Measurements from ENCODE around the gene RIOK1. TPM values are rescaled to one million over a fixed set of nuclear protein-coding genes. Genes with fewer than 3 reads are reported as not detected.

The RIOK1 gene
- total RNA-seq, 4 donors from 2014 or later = 11.1 to 21.0 (median 13.5) TPM

- H3K9me3 ChIP-seq = no peaks in the 10 kb centered on the region
- H3K27ac ChIP-seq = no peak overlapping the region
- 60 to 75% methylated on average over 7 to 11 of the region's 25 CpGs for WGBS, 2 donors (ENCODE audit: low coverage in 1 of 2)
- no peaks in the 10 kb centered on the region for H3K27me3 ChIP-seq
- ATAC-seq = peak; percentile 36
- no peak overlapping the region for H3K4me3 ChIP-seq
- H3K36me3 ChIP-seq = peaks cover 0 to 2% of the 10 kb centered on the region in 2 donors
- no peaks in the 10 kb centered on the region for H3K4me1 ChIP-seq
- no peak for TF ChIP-seq POLR2A (IDR thresholded peaks at IDR 0.05)
- TF ChIP-seq CTCF (IDR thresholded peaks at IDR 0.05) = peak in 1 of 4 experiments; percentile 24
- no peak for TF ChIP-seq POLR2AphosphoS5 (IDR thresholded peaks at IDR 0.05)
Measured at GRCh38 chr6:7424967-7425807, 35.6 kb downstream of the RIOK1 start.

DNA sequence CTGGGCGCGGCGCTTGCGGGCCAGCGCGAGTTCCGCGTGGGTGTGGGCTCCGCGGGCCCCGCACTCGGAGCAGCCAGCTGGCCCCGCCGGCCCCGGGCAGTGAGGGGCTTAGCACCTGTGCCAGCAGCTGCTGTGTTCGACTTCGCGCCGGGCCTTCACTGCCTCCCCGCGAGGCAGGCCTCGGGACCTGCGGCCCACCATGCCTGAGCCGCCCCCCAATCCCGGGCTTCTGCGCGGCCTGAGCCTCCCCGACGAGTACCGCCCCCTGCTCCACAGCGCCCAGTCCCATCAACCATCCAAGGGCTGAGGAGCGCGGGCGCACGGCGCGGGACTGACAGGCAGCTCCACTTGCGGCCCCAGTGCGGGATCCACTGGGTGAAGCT is 36.2 kb downstream of the RIOK1 start:
- Histone ChIP-seq H3K4me1 (no peaks in the 10 kb centered on the region), H3K9me3 (no peaks in the 10 kb centered on the region), H3K4me3 (no peak overlapping the region), H3K27ac (no peak overlapping the region), H3K27me3 (no peaks in the 10 kb centered on the region), H3K36me3 (no peaks in the 10 kb centered on the region)
- TF ChIP-seq POLR2AphosphoS5 (IDR thresholded peaks at IDR 0.05) = no peak
- no peak for TF ChIP-seq EP300 (IDR thresholded peaks at IDR 0.05)
- TF ChIP-seq CTCF (IDR thresholded peaks at IDR 0.05) = no peak
- TF ChIP-seq POLR2A (IDR thresholded peaks at IDR 0.05) = no peak
- WGBS, 2 donors (ENCODE audit: low coverage in 1 of 2) = no CpG with 5 or more reads among the region's 39 CpGs
- no peak for ATAC-seq

- Histone ChIP-seq H3K36me3 (no peaks in the 10 kb centered on the region), H3K4me3 (no peak overlapping the region), H3K27me3 (peaks cover 8% of the 10 kb centered on the region), H3K4me1 (no peaks in the 10 kb centered on the region), H3K27ac (no peak overlapping the region), H3K9me3 (no peaks in the 10 kb centered on the region)
- no peak for ATAC-seq
- TF ChIP-seq POLR2A (IDR thresholded peaks at IDR 0.05) (no peak), CTCF (IDR thresholded peaks at IDR 0.05) (no peak), POLR2AphosphoS5 (IDR thresholded peaks at IDR 0.05) (no peak), EP300 (IDR thresholded peaks at IDR 0.05) (no peak)
- 79% methylated on average over 16 of the region's 16 CpGs; no CpG with 5 or more reads in 1 of the 2 donors for WGBS, 2 donors (ENCODE audit: low coverage in 1 of 2)
Measured at GRCh38 chr6:7426447-7427169, 37.0 kb downstream of the RIOK1 start.

DNA sequence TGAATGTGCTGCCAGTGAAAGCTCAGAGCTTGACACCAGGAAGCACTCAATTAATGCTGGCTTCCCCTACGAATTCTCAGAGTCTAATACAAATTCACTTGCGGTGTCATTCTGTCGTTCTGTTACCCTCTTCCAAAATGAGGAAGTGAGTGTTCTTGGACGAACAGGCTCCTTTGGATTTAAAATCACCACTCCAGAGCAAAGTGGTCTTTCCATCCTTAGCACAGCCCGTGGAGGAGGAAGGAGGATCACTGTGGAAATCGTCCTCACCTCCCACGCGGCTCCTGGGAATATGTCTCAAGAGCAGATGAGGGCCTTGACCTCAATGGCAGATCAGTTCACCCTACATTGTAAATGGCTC is 41.7 kb downstream of the RIOK1 start:
- Histone ChIP-seq H3K36me3 (no peaks in the 10 kb centered on the region), H3K27ac (no peak overlapping the region), H3K4me3 (no peak overlapping the region), H3K27me3 (peaks cover 29% of the 10 kb centered on the region), H3K4me1 (no peaks in the 10 kb centered on the region), H3K9me3 (peaks cover 0 to 11% (median 0%) of the 10 kb centered on the region in 3 donors)
- TF ChIP-seq POLR2AphosphoS5 (IDR thresholded peaks at IDR 0.05) (no peak), EP300 (IDR thresholded peaks at IDR 0.05) (no peak), POLR2A (IDR thresholded peaks at IDR 0.05) (no peak), CTCF (IDR thresholded peaks at IDR 0.05) (no peak)
- WGBS, 2 donors (ENCODE audit: low coverage in 1 of 2) = 50 to 82% methylated on average over 2 to 7 of the region's 8 CpGs
- ATAC-seq = no peak
